ENCODE data around the gene S100A3. TPM values are rescaled to one million over a fixed set of nuclear protein-coding genes. Genes with fewer than 3 reads are reported as not detected.
A peak's percentile ranks its signal among the peaks of the same experiment; 100 is the strongest.

S100A3 gene
- total and polyA plus RNA-seq, 4 donors: 3.0 to 8.0 (median 6.0) TPM

GRCh38 chr1:153533689-153534201 is 15.3 kb downstream of the S100A3 start:
- DNase-seq: no peak
- Histone ChIP-seq H3K4me1 (ENCODE audit: control insufficient read depth in 5 of 5, insufficient read depth in 5 of 5, low read length in 5 of 5) (peaks cover 0 to 32% (median 16%) of the 10 kb centered on the region in 5 donors), H3K27ac (ENCODE audit: low read depth in 1 of 2, low read length in 1 of 2) (peak overlapping the region; percentile 52 to 99), H3K9me3 (ENCODE audit: control insufficient read depth in 4 of 4, insufficient read depth in 3 of 4, low read length in 3 of 4) (no peaks in the 10 kb centered on the region), H3K4me3 (peak overlapping the region; percentile 32), H3K9ac (ENCODE audit: insufficient read depth in 1 of 2, low read length in 2 of 2) (no peak overlapping the region), H3K27me3 (ENCODE audit: control insufficient read depth in 3 of 3, insufficient read depth in 3 of 3, low read length in 2 of 3) (no peaks in the 10 kb centered on the region), H3K36me3 (ENCODE audit: control insufficient read depth in 4 of 4, insufficient read depth in 4 of 4, low read length in 4 of 4) (peaks cover 0 to 3% (median 0%) of the 10 kb centered on the region in 4 donors)
- peak; percentile 9 for ATAC-seq (ENCODE audit: insufficient read depth, low FRiP score)
- no peak for TF ChIP-seq CTCF (IDR thresholded peaks at IDR 0.05; ENCODE audit: control extremely low read depth, extremely low read depth)
- 34 to 64% methylated on average over 13 of the region's 13 CpGs for WGBS, 2 donors

GRCh38 chr1:153532769-153533599 is 16.1 kb downstream of the S100A3 start:
- peak; percentile 92 for TF ChIP-seq CTCF (IDR thresholded peaks at IDR 0.05; ENCODE audit: control extremely low read depth, extremely low read depth)
- WGBS, 2 donors: 20 to 23% methylated on average over 34 of the region's 34 CpGs
- Histone ChIP-seq H3K27ac (ENCODE audit: low read depth in 1 of 2, low read length in 1 of 2) (peak overlapping the region; percentile 2 to 99), H3K9ac (ENCODE audit: insufficient read depth in 1 of 2, low read length in 2 of 2) (no peak overlapping the region), H3K9me3 (ENCODE audit: control insufficient read depth in 4 of 4, insufficient read depth in 3 of 4, low read length in 3 of 4) (no peaks in the 10 kb centered on the region), H3K4me3 (no peak overlapping the region), H3K27me3 (ENCODE audit: control insufficient read depth in 3 of 3, insufficient read depth in 3 of 3, low read length in 2 of 3) (no peaks in the 10 kb centered on the region), H3K4me1 (ENCODE audit: control insufficient read depth in 5 of 5, insufficient read depth in 5 of 5, low read length in 5 of 5) (peaks cover 0 to 32% (median 16%) of the 10 kb centered on the region in 5 donors), H3K36me3 (ENCODE audit: control insufficient read depth in 4 of 4, insufficient read depth in 4 of 4, low read length in 4 of 4) (peaks cover 0 to 3% (median 0%) of the 10 kb centered on the region in 4 donors)
- ATAC-seq (ENCODE audit: insufficient read depth, low FRiP score) (peak; percentile 36), DNase-seq (peak; percentile 86 to 89 (median 87))

GRCh38 chr1:153532181-153532580 is 16.9 kb downstream of the S100A3 start:
- 79 to 89% methylated on average over 2 of the region's 2 CpGs for WGBS, 2 donors
- H3K4me1 ChIP-seq (ENCODE audit: control insufficient read depth in 5 of 5, insufficient read depth in 5 of 5, low read length in 5 of 5): peaks cover 0 to 32% (median 16%) of the 10 kb centered on the region in 5 donors
- H3K4me3 ChIP-seq: no peak overlapping the region
- H3K9ac ChIP-seq (ENCODE audit: insufficient read depth in 1 of 2, low read length in 2 of 2): no peak overlapping the region
- ATAC-seq (ENCODE audit: insufficient read depth, low FRiP score) (no peak), DNase-seq (no peak)
- no peak for TF ChIP-seq CTCF (IDR thresholded peaks at IDR 0.05; ENCODE audit: control extremely low read depth, extremely low read depth)
- no peak overlapping the region for H3K27ac ChIP-seq (ENCODE audit: low read depth in 1 of 2, low read length in 1 of 2)
- H3K9me3 ChIP-seq (ENCODE audit: control insufficient read depth in 4 of 4, insufficient read depth in 3 of 4, low read length in 3 of 4): no peaks in the 10 kb centered on the region
- H3K36me3 ChIP-seq (ENCODE audit: control insufficient read depth in 4 of 4, insufficient read depth in 4 of 4, low read length in 4 of 4): peaks cover 0 to 3% (median 0%) of the 10 kb centered on the region in 4 donors
- no peaks in the 10 kb centered on the region for H3K27me3 ChIP-seq (ENCODE audit: control insufficient read depth in 3 of 3, insufficient read depth in 3 of 3, low read length in 2 of 3)

All from lung (tissue), 12 donors.